ENCODE data around the gene SLC9A3. TPM values are rescaled to one million over a fixed set of nuclear protein-coding genes. Genes with fewer than 3 reads are reported as not detected.
"Not testable (repeated sequence)": the region's sequence is repeated elsewhere in the genome, so short reads cannot be mapped to it uniquely, and the experiment has no call there.

SLC9A3 gene
- total RNA-seq, 1 experiment from 2014 or later = 1.8 TPM

DNA sequence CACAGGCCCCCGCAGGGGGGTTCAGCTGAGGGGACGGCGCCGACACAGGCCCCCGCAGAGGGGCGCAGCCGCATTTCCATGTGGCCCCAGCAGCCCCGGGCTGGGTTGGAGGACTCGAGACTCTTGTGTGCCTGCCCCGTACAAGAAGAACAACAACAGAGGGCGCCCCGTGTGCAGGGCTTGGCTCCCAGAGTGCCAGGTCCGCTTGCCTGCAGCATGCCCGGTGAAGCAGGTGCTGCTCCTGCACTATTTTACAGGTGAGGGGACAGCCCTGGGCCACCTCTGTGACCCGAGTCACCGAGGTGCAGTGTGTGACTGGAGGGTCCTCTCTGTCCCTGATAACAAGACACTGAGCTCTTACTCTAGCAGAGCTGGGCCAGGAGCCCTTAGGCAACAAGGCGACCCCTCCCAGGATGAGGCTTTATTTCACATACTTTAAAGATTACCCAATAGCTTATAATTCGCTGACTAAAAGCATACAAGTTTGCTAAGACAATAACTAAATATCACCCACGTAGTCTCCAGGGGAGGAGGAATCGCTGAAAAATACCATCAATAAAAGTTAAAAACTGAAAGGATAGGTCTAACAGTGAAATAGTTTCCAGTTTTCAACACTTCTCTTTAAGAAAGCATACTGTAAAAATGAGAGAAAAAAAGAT, 41.7 kb upstream of the SLC9A3 start:
- DNase-seq = peak; percentile 76
- Histone ChIP-seq H3K27me3 (ENCODE audit: control insufficient read depth, insufficient read depth, low read length) (no peaks in the 10 kb centered on the region; the same call in 1 of the 2 replicates), H3K36me3 (replicated peaks; ENCODE audit: control insufficient read depth, insufficient read depth, low read length) (no peaks in the 10 kb centered on the region), H3K4me3 (ENCODE audit: insufficient read depth, low read depth, low read length) (no peak overlapping the region)

DNA sequence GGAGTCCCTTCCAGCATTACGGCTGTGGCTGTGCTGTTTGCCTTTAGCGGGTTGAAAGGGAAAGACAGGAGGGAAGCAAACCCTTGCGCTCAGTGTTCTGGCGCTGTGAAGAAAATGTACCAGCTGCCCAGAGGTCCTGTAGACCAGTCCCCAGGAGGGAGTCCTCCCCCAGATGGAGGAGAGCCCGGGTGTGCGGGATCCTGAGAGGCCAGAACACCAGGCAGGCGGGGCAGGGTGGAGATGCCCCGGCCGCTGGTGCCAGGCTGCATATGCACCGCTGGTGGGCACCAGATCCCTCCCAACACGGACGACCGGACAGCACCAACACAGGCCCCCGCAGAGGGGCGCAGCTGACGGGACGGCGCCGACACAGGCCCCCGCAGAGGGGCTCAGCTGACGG, 37.2 kb upstream of the SLC9A3 start:
- peak; percentile 43 for DNase-seq
- Histone ChIP-seq H3K27me3 (ENCODE audit: control insufficient read depth, insufficient read depth, low read length) (no peaks in the 10 kb centered on the region; the same call in none of the 2 replicates), H3K4me3 (ENCODE audit: insufficient read depth, low read depth, low read length) (no peak overlapping the region), H3K36me3 (replicated peaks; ENCODE audit: control insufficient read depth, insufficient read depth, low read length) (no peaks in the 10 kb centered on the region)

- no peak overlapping the region for H3K4me3 ChIP-seq (ENCODE audit: insufficient read depth, low read depth, low read length)
- H3K36me3 ChIP-seq (replicated peaks; ENCODE audit: control insufficient read depth, insufficient read depth, low read length) = no peaks in the 10 kb centered on the region
- H3K27me3 ChIP-seq (ENCODE audit: control insufficient read depth, insufficient read depth, low read length) = no peaks in the 10 kb centered on the region; the same call in 1 of the 2 replicates
- peak; percentile 58 for DNase-seq
These were observed 36.5 kb upstream of the SLC9A3 start for GRCh38 chr5:560792-561166.

- Histone ChIP-seq H3K36me3 (replicated peaks; ENCODE audit: control insufficient read depth, insufficient read depth, low read length) (no peaks in the 10 kb centered on the region), H3K4me3 (ENCODE audit: insufficient read depth, low read depth, low read length) (no peak overlapping the region), H3K27me3 (ENCODE audit: control insufficient read depth, insufficient read depth, low read length) (no peaks in the 10 kb centered on the region; the same call in 1 of the 2 replicates)
- DNase-seq = peak; percentile 29
These were observed 34.7 kb upstream of the SLC9A3 start for GRCh38 chr5:558871-559503.

GRCh38 chr5:558326-558725, 34.1 kb upstream of the SLC9A3 start:
- DNase-seq = peak; percentile 54
- Histone ChIP-seq H3K4me3 (ENCODE audit: insufficient read depth, low read depth, low read length) (no peak overlapping the region), H3K27me3 (ENCODE audit: control insufficient read depth, insufficient read depth, low read length) (no peaks in the 10 kb centered on the region; the same call in 1 of the 2 replicates), H3K36me3 (replicated peaks; ENCODE audit: control insufficient read depth, insufficient read depth, low read length) (no peaks in the 10 kb centered on the region)

DNA sequence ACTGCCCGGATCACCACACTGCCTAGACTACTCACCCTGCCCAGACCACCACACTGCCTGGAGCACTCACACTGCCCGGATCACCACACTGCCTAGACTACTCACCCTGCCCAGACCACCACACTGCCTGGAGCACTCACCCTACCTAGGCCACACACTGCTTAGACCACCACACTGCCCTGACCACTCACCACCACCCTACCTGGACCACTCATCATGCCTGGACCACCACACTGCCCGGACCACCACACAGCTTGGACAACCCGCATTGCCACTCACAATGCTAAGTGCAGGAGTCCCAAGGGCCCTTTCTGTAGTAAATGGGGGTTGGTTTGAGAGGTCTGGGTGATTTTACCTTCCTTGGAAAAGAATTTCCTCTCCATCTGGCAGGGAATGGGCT, 33.7 kb upstream of the SLC9A3 start:
- H3K4me3 ChIP-seq (ENCODE audit: insufficient read depth, low read depth, low read length); DNase-seq; H3K36me3 ChIP-seq (replicated peaks; ENCODE audit: control insufficient read depth, insufficient read depth, low read length); H3K27me3 ChIP-seq (ENCODE audit: control insufficient read depth, insufficient read depth, low read length): not testable (repeated sequence)

- Histone ChIP-seq H3K4me3 (ENCODE audit: insufficient read depth, low read depth, low read length) (no peak overlapping the region), H3K36me3 (replicated peaks; ENCODE audit: control insufficient read depth, insufficient read depth, low read length) (no peaks in the 10 kb centered on the region), H3K27me3 (ENCODE audit: control insufficient read depth, insufficient read depth, low read length) (no peaks in the 10 kb centered on the region; the same call in 1 of the 2 replicates)
- DNase-seq = peak; percentile 47
These were observed 32.7 kb upstream of the SLC9A3 start for GRCh38 chr5:556909-557441.

DNA sequence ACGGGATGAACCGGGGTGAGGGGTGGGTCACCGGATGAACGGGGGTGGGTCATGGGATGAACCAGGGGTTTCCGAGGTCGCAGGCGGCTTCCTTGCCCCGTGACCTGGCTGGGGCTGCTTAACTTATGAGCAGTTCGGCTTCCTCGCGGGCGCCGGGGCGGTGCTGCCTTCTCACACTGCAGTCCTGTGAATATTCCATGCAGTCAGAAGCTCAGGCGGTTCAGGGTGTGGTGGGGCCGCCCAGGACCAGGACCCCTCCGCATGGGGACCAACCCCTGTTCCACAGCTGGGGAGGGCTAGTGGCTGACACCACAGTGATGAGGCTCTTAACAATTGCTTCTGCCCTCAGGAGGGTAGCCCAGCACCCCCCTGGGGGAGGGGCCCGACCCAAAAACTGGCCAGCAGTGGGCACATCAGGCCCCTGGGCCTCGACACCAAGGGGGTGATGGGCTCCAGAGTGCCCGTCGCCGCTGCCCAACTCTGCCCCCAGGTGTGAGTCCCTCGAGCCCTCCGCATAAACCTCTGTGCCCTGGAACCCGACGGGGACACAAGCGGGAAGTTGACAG, 30.9 kb upstream of the SLC9A3 start:
- peak; percentile 69 for DNase-seq
- H3K27me3 ChIP-seq (ENCODE audit: control insufficient read depth, insufficient read depth, low read length) = no peaks in the 10 kb centered on the region; the same call in 1 of the 2 replicates

DNA sequence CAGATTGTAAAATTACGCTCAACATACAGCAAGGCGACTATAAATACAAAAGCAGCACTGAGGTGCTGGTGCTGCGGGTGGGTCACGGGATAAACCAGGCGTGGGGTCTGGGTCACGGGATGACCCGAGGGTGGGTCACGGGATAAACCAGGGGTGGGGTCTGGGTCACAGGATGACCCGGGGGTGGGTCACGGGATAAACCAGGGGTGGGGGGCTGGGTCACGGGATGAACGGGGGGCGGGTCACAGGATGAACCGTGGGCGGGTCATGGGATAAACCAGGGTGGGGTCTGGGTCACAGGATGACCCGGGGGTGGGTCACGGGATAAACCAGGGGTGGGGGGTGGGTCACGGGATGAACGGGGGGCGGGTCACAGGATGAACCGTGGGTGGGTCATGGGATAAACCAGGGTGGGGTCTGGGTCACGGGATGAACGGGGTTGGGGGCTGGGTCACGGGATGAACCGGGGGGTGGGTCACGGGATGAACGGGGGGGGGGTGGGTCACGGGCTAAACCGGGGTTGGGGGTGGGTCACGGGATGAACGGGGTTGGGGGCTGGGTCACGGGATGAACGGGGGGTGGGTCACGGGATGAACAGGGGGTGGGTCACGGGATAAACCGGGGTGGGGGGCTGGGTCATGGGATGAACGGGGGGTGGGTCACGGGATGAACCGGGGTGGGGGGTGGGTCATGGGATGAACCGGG, 30.2 kb upstream of the SLC9A3 start:
- H3K4me3 ChIP-seq (ENCODE audit: insufficient read depth, low read depth, low read length) = no peak overlapping the region
- H3K36me3 ChIP-seq (replicated peaks; ENCODE audit: control insufficient read depth, insufficient read depth, low read length) = no peaks in the 10 kb centered on the region
- H3K27me3 ChIP-seq (ENCODE audit: control insufficient read depth, insufficient read depth, low read length) = no peaks in the 10 kb centered on the region; the same call in 1 of the 2 replicates
- DNase-seq = peak; percentile 54

More for the DNA sequence above, 30.9 kb upstream of the SLC9A3 start:
- Histone ChIP-seq H3K4me3 (ENCODE audit: insufficient read depth, low read depth, low read length) (no peak overlapping the region), H3K36me3 (replicated peaks; ENCODE audit: control insufficient read depth, insufficient read depth, low read length) (no peaks in the 10 kb centered on the region)

DNA sequence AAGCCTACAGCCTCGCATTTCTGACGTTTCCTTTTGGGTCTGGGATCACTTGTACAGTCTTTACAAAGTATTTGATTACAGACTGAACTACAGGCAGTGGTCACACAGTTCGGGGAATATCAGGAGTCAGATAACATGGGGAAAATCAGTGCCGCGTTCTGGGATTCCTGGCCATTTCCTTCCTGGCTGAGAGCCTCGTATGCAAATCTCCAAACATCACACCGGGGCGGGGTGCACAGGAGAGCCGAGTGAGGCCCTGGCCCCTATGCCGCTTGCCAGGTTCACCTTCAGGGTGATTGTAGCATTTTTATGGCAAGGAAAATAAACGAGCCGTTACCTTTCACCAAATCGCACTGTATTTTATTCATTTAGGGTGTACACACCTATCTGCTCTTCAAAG, 29.6 kb upstream of the SLC9A3 start:
- H3K4me3 ChIP-seq (ENCODE audit: insufficient read depth, low read depth, low read length) = no peak overlapping the region
- peak; percentile 75 for DNase-seq
- H3K27me3 ChIP-seq (ENCODE audit: control insufficient read depth, insufficient read depth, low read length) = no peaks in the 10 kb centered on the region
- H3K36me3 ChIP-seq (replicated peaks; ENCODE audit: control insufficient read depth, insufficient read depth, low read length) = no peaks in the 10 kb centered on the region

GRCh38 chr5:551406-551805, 27.2 kb upstream of the SLC9A3 start:
- H3K27me3 ChIP-seq (ENCODE audit: control insufficient read depth, insufficient read depth, low read length) = no peaks in the 10 kb centered on the region
- DNase-seq = no peak
- H3K36me3 ChIP-seq (replicated peaks; ENCODE audit: control insufficient read depth, insufficient read depth, low read length) = no peaks in the 10 kb centered on the region
- no peak overlapping the region for H3K4me3 ChIP-seq (ENCODE audit: insufficient read depth, low read depth, low read length)

GRCh38 chr5:549229-549628, 25.0 kb upstream of the SLC9A3 start:
- no peak for DNase-seq
- Histone ChIP-seq H3K36me3 (replicated peaks; ENCODE audit: control insufficient read depth, insufficient read depth, low read length) (no peaks in the 10 kb centered on the region), H3K27me3 (ENCODE audit: control insufficient read depth, insufficient read depth, low read length) (no peaks in the 10 kb centered on the region), H3K4me3 (ENCODE audit: insufficient read depth, low read depth, low read length) (no peak overlapping the region)

DNA sequence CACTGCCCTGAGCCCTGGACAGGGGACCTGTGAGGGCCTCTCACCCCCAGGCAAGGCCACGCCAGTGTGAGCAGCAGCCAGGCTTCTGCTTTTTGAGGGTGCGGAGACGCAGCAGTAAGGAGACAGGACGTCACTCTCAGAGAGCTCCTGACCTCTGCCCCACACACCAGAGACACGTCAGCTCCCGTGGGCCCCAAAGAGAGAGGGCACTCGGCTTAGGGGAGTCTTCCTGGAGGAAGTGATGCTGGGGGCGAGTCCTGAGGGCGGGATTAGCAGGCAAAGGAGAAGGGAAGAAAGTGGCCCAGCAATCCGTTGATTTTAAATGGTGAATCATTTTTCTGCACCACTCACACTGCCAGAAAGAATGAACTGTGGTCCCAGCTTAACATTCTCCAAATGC, 24.0 kb upstream of the SLC9A3 start:
- DNase-seq = no peak
- no peaks in the 10 kb centered on the region for H3K36me3 ChIP-seq (replicated peaks; ENCODE audit: control insufficient read depth, insufficient read depth, low read length)
- no peaks in the 10 kb centered on the region for H3K27me3 ChIP-seq (ENCODE audit: control insufficient read depth, insufficient read depth, low read length)
- no peak overlapping the region for H3K4me3 ChIP-seq (ENCODE audit: insufficient read depth, low read depth, low read length)

DNA sequence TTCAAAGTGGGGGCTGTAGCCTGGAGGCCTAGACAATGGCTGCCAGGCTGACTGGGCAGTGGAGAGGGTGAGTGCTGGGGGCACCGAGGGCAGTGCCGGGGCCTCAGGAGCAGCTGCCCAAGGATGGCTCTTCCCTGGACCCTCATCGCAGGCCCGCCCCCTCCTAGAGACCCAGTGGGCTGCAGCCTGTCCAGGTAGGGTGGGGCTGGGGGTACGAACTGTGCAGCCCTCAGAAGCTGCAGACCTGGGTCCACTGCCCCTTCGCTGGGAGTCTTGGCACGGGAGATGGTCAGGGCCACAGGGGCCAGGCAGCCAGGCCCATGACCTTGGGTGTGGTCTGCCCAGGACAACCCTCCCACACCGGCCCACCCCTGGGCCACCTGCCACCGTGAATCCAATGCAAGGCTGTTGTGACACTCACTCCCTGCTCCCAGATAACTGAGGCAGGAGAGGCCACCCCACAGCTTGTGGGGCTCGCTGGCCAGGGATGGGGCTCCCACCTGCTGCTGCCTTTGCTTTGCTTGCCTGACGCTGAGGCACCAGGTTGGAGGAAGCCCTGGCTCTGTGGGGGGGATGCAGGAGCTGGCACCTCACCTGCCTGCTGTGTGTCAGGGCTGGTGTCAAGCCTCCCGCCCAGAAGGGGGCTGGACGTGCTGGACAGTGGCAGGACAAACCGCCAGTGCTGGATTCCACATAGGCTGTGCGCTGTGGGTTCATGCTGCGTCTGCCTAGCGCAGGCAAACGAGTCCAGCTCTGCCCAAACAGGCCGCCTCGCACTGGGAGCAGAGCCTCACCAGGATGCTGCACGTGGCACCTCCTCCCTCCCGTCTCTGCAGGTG, 23.1 kb upstream of the SLC9A3 start:
- no peak overlapping the region for H3K4me3 ChIP-seq (ENCODE audit: insufficient read depth, low read depth, low read length)
- H3K27me3 ChIP-seq (ENCODE audit: control insufficient read depth, insufficient read depth, low read length) = no peaks in the 10 kb centered on the region
- no peaks in the 10 kb centered on the region for H3K36me3 ChIP-seq (replicated peaks; ENCODE audit: control insufficient read depth, insufficient read depth, low read length)
- DNase-seq = no peak

All from H7 (cell line).